HG03442 (cell line): ENCODE results near the gene OPA3.

Source experiments
- ATAC-seq: cut with Tn5 transposase; IDR thresholded peaks from one replicate; pipeline ENCODE4 v1.9.1; 2021; ENCODE audit warnings: mild to moderate bottlenecking, moderate library complexity; ENCODE audit not compliant: unreplicated experiment

The OPA3 gene

GRCh38 chr19:45505996-45506245 lies 78.7 kb downstream of the OPA3 start:
- ATAC-seq: no peak

GRCh38 chr19:45505151-45505995 lies 79.2 kb downstream of the OPA3 start:
- ATAC-seq: no peak

- ATAC-seq: no peak
These were observed 80.7 kb downstream of the OPA3 start for GRCh38 chr19:45503909-45504308.

- ATAC-seq: no peak
These were observed 82.5 kb downstream of the OPA3 start for GRCh38 chr19:45502111-45502510.

- no peak for ATAC-seq
These were observed 82.9 kb downstream of the OPA3 start for GRCh38 chr19:45501730-45502014.

GRCh38 chr19:45500918-45501729 lies 83.5 kb downstream of the OPA3 start:
- no peak for ATAC-seq

GRCh38 chr19:45499196-45500180 lies 85.1 kb downstream of the OPA3 start:
- ATAC-seq: no peak

GRCh38 chr19:45498411-45499195 lies 86.0 kb downstream of the OPA3 start, which contains the start of gene PPM1N:
PPM1N (plus strand) TSS chr19:45498443; CDS start chr19:45498473, 30 bp downstream.
- ATAC-seq: no peak

GRCh38 chr19:45497791-45498190 lies 86.8 kb downstream of the OPA3 start:
- no peak for ATAC-seq

- ATAC-seq: peak; percentile 5
These were observed 88.2 kb downstream of the OPA3 start for GRCh38 chr19:45496349-45496953.

GRCh38 chr19:45495178-45495577 lies 89.4 kb downstream of the OPA3 start:
- ATAC-seq: no peak

GRCh38 chr19:45494261-45494916 lies 90.2 kb downstream of the OPA3 start:
- no peak for ATAC-seq

- no peak for ATAC-seq
These were observed 91.8 kb downstream of the OPA3 start for GRCh38 chr19:45492627-45493470.

GRCh38 chr19:45492137-45492626 lies 92.4 kb downstream of the OPA3 start:
- no peak for ATAC-seq

- ATAC-seq: no peak
These were observed 95.3 kb downstream of the OPA3 start for GRCh38 chr19:45489216-45489855.

- no peak for ATAC-seq
These were observed 95.9 kb downstream of the OPA3 start for GRCh38 chr19:45488708-45489107.

GRCh38 chr19:45485305-45486077 lies 99.1 kb downstream of the OPA3 start:
- ATAC-seq: peak; percentile 93
